ENCODE data around the gene TINAGL1.

TINAGL1 gene

GRCh38 chr1:31614414-31615005 lies 38.2 kb downstream of the TINAGL1 start:
- ATAC-seq (replicated peaks; ENCODE audit: extremely low read depth, poor library complexity, severe bottlenecking): no peak
- Mint-ChIP-seq H3K4me1 (peaks cover 7% of the 10 kb centered on the region), H3K27me3 (peaks cover 38% of the 10 kb centered on the region), H3K9me3 (no peaks in the 10 kb centered on the region), H3K27ac (ENCODE audit: low read depth) (no peak overlapping the region), H3K36me3 (ENCODE audit: insufficient read depth) (no peaks in the 10 kb centered on the region), H3K4me3 (no peak overlapping the region)
- DNase-seq (ENCODE audit: low spot score in 2 of 2): no peak

GRCh38 chr1:31615414-31615813 lies 39.1 kb downstream of the TINAGL1 start:
- Mint-ChIP-seq H3K4me3 (no peak overlapping the region), H3K27ac (ENCODE audit: low read depth) (no peak overlapping the region), H3K4me1 (peaks cover 7% of the 10 kb centered on the region), H3K9me3 (no peaks in the 10 kb centered on the region), H3K36me3 (ENCODE audit: insufficient read depth) (no peaks in the 10 kb centered on the region), H3K27me3 (peaks cover 44% of the 10 kb centered on the region)
- ATAC-seq (replicated peaks; ENCODE audit: extremely low read depth, poor library complexity, severe bottlenecking) (no peak), DNase-seq (ENCODE audit: low spot score in 2 of 2) (no peak)

- DNase-seq (ENCODE audit: low spot score in 2 of 2): no peak
- H3K27me3 Mint-ChIP-seq: peaks cover 44% of the 10 kb centered on the region
- H3K4me3 Mint-ChIP-seq: no peak overlapping the region
- H3K9me3 Mint-ChIP-seq: no peaks in the 10 kb centered on the region
- no peak overlapping the region for H3K27ac Mint-ChIP-seq (ENCODE audit: low read depth)
- peaks cover 7% of the 10 kb centered on the region for H3K4me1 Mint-ChIP-seq
- no peak for ATAC-seq (replicated peaks; ENCODE audit: extremely low read depth, poor library complexity, severe bottlenecking)
- H3K36me3 Mint-ChIP-seq (ENCODE audit: insufficient read depth): no peaks in the 10 kb centered on the region
Observed at GRCh38 chr1:31615939-31616338, 39.6 kb downstream of the TINAGL1 start.

DNA sequence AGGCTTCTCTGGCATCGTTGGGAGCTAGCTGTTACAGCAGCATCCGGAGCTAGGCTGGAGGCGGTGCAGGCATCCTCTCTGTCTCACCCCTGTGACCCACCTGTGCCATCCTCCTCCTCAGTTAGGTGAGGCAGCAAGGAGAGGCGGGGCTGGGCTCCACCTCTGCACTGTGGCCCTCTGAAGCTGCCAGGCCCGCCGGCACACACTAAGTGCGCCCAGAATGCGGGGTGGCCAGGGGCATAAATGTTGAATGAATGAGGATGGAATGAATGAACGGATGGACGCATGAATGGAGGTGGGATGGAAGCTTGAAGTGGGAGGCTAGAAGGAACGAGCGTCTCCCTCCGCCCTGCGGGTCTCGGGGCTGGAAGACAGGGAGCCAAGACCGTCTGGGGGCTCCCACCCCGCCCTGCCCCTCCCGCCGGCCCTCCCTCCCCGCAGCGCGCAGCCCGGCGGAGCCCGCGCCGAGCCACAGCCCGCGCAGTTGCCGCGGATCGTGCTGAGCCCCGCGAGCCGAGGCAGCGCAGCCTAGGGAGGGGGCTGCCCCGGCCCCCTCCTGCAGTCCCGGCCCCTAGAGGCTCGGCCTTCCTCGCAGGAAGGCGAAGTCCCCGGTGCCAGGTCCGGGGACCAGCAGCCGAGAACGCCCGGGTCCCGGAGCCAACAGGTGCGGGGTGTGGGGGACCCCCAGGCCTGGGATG lies 41.1 kb downstream of the TINAGL1 start, which contains the start of gene HCRTR1:
TSS of gene HCRTR1 (plus strand) at position 472 of the 698 bp plus-strand sequence. CDS start 1,504 bp downstream, outside the sequence.
- DNase-seq (ENCODE audit: low spot score in 2 of 2) (no peak), ATAC-seq (replicated peaks; ENCODE audit: extremely low read depth, poor library complexity, severe bottlenecking) (no peak)
- Mint-ChIP-seq H3K27ac (ENCODE audit: low read depth) (no peak within 1 kb of the TSS), H3K9me3 (no peaks in the 10 kb centered on the region), H3K27me3 (peaks cover 44% of the 10 kb centered on the region), H3K36me3 (ENCODE audit: insufficient read depth) (peaks cover 3% of the 10 kb centered on the region), H3K4me1 (peaks cover 7% of the 10 kb centered on the region), H3K4me3 (peak within 1 kb of the TSS; percentile 70)

DNA sequence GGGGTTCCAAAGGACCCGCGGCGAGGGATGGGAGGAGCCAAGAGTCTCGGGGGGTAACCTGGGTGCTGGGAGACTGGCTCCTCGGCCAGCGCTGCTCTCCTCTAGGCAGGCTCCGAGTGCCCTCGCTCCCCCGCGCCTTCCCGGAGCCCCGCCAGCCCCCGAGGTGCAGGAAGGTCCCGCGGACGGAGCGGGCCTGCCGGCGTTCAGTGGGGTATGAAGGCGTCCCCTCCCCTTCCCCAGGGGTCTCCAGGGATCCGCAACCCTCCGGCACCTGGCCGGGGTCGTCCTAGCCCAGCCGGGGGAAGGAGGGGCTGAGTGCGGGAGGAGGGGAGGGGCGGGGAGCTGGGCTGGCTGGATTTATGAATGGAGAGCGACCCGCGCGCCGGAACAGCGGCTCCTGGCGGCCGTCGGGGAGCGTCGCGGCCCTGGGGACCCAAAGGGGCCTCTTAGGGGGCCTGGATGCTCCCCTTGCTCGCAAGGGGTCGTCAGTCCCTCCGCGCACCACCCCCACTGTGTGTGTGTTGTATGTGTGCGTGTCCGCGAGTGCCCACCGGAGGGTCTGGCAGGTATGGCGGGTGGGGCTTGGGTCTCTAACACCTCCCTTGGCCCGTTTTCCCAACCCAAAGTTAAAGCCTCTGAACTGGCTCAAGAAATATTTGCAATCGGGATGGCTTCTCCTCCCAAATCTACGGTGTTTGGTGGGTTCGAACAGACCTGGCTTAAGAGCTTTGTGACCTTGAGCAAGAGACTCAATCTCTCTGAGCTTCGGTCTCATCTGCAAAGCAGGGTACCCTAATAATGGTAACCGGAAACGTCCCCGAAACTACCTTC lies 41.8 kb downstream of the TINAGL1 start:
- Mint-ChIP-seq H3K36me3 (ENCODE audit: insufficient read depth) (peaks cover 4% of the 10 kb centered on the region), H3K27me3 (peaks cover 44% of the 10 kb centered on the region), H3K9me3 (no peaks in the 10 kb centered on the region), H3K4me1 (peaks cover 7% of the 10 kb centered on the region), H3K4me3 (peak overlapping the region; percentile 70), H3K27ac (ENCODE audit: low read depth) (no peak overlapping the region)
- ATAC-seq (replicated peaks; ENCODE audit: extremely low read depth, poor library complexity, severe bottlenecking) (no peak), DNase-seq (ENCODE audit: low spot score in 2 of 2) (peak in 1 of 2 donors; percentile 30)

DNA sequence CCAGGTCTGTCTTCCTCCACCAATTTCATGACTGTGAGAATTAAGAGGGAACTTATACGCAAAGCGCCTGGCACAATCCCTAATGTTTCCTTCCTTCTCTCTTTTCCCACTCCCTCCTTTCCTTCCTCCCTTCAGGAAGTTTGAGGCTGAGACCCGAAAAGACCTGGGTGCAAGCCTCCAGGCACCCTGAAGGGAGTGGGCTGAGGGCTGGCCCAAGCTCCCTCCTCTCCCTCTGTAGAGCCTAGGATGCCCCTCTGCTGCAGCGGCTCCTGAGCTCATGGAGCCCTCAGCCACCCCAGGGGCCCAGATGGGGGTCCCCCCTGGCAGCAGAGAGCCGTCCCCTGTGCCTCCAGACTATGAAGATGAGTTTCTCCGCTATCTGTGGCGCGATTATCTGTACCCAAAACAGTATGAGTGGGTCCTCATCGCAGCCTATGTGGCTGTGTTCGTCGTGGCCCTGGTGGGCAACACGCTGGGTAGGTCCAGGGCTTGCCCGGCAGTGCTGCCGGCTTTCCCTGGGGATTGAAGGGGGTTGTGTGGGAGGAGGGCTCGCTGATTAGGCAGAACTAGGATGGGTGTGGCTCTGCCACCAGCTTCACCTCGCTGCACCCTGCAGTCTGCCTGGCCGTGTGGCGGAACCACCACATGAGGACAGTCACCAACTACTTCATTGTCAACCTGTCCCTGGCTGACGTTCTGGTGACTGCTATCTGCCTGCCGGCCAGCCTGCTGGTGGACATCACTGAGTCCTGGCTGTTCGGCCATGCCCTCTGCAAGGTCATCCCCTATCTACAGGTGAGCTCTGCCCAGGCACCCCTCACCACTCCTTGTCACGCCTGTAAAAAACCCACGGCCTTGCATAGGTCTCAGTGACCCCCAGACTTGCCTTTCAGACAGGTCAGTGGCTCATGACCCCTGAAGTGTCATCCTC lies 42.9 kb downstream of the TINAGL1 start:
- peaks cover 7% of the 10 kb centered on the region for H3K4me1 Mint-ChIP-seq
- H3K4me3 Mint-ChIP-seq: peak overlapping the region; percentile 42
- peaks cover 4% of the 10 kb centered on the region for H3K36me3 Mint-ChIP-seq (ENCODE audit: insufficient read depth)
- H3K9me3 Mint-ChIP-seq: no peaks in the 10 kb centered on the region
- peaks cover 44% of the 10 kb centered on the region for H3K27me3 Mint-ChIP-seq
- no peak for ATAC-seq (replicated peaks; ENCODE audit: extremely low read depth, poor library complexity, severe bottlenecking)
- no peak overlapping the region for H3K27ac Mint-ChIP-seq (ENCODE audit: low read depth)
- no peak for DNase-seq (ENCODE audit: low spot score in 2 of 2)

DNA sequence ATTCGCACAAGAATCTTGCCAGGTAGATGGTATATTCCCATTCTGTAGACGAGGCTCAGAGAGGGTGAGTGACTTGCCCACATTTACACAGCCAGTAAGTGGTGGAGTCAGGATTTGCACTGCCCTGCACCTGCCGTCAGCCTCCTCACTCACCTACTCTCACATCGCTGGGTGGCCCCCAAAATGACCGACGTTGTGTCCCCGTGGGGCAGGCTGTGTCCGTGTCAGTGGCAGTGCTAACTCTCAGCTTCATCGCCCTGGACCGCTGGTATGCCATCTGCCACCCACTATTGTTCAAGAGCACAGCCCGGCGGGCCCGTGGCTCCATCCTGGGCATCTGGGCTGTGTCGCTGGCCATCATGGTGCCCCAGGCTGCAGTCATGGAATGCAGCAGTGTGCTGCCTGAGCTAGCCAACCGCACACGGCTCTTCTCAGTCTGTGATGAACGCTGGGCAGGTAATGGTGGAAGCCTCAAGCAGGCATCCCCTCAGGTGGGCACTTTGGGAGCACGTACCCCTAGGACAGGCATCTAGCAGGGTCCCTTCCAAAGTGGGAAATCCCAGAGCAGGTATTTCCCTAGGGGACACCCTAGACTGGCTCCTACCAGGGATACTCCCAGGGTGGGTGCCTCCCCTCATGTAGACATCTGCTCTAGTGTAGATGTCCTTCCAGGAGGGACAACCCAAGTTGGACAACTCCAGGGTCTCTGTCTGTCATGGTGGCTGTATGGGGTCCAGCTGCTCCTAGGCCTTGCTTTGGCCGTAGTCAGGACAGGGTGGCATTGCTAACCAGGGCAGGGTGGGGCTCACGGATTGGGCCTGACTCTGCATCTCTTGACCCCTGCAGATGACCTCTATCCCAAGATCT lies 44.5 kb downstream of the TINAGL1 start:
- Mint-ChIP-seq H3K27ac (ENCODE audit: low read depth) (no peak overlapping the region), H3K36me3 (ENCODE audit: insufficient read depth) (peaks cover 4% of the 10 kb centered on the region), H3K4me1 (peaks cover 7% of the 10 kb centered on the region), H3K4me3 (no peak overlapping the region), H3K27me3 (peaks cover 37% of the 10 kb centered on the region), H3K9me3 (no peaks in the 10 kb centered on the region)
- DNase-seq (ENCODE audit: low spot score in 2 of 2): no peak
- no peak for ATAC-seq (replicated peaks; ENCODE audit: extremely low read depth, poor library complexity, severe bottlenecking)

GRCh38 chr1:31621498-31621820 lies 45.1 kb downstream of the TINAGL1 start:
- Mint-ChIP-seq H3K9me3 (no peaks in the 10 kb centered on the region), H3K4me3 (no peak overlapping the region), H3K36me3 (ENCODE audit: insufficient read depth) (peaks cover 4% of the 10 kb centered on the region), H3K4me1 (peaks cover 7% of the 10 kb centered on the region), H3K27me3 (peaks cover 31% of the 10 kb centered on the region), H3K27ac (ENCODE audit: low read depth) (no peak overlapping the region)
- ATAC-seq (replicated peaks; ENCODE audit: extremely low read depth, poor library complexity, severe bottlenecking) (no peak), DNase-seq (ENCODE audit: low spot score in 2 of 2) (no peak)

DNA sequence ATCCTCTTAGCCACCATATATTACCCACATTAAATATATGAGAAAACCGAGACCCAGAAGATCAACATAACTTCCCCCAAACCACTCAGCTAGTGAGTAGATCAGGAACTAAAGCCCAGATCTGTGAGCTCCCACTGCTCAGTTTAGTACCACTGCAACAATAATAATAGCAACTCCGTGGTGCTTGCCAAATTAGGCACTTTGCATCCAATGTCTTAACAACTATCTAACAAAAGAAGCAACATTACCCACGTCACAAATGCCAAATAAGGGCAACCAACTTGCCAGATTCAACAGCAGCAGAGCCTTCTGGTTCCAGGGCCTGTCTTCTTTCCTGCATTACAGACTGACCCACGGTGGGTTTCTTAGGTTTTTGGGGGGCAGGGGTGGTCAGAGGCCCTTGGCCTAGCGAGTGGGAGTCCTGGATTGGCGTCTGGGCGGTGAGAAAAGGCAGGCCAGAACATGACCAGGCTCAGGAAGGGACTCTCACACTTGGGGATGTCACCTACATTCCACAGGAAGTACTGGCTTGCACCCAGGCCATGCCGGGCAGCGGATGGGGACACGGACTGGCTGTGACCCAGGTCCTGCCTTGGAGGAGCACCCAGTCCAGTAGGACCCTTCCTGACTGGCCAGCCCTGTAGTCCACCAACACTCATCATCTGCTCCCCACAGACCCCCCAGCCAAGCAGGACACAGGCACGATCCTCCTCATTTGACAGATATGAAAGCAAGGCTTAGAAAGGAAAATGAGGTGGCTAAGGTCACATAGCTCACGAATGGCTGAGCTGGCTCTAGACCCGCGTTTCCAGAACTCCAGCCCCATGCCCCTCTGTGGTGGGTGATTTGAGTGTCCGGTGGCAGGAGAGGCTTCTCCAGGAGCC lies 45.8 kb downstream of the TINAGL1 start:
- DNase-seq (ENCODE audit: low spot score in 2 of 2) (no peak), ATAC-seq (replicated peaks; ENCODE audit: extremely low read depth, poor library complexity, severe bottlenecking) (no peak)
- Mint-ChIP-seq H3K4me1 (peaks cover 5% of the 10 kb centered on the region), H3K9me3 (no peaks in the 10 kb centered on the region), H3K27ac (ENCODE audit: low read depth) (no peak overlapping the region), H3K27me3 (peaks cover 24% of the 10 kb centered on the region), H3K4me3 (no peak overlapping the region), H3K36me3 (ENCODE audit: insufficient read depth) (peaks cover 4% of the 10 kb centered on the region)

DNA sequence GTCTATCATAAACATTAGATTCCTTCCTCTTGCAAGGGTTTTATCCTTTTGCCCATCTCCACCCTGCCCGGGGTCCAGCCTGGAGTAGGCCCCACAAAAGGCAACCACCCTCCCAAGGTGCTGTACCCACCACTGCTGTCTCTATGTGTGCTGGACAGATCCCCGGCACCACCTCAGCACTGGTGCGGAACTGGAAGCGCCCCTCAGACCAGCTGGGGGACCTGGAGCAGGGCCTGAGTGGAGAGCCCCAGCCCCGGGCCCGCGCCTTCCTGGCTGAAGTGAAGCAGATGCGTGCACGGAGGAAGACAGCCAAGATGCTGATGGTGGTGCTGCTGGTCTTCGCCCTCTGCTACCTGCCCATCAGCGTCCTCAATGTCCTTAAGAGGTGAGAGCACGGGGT lies 47.0 kb downstream of the TINAGL1 start:
- H3K36me3 Mint-ChIP-seq (ENCODE audit: insufficient read depth): peaks cover 8% of the 10 kb centered on the region
- no peaks in the 10 kb centered on the region for H3K4me1 Mint-ChIP-seq
- peaks cover 17% of the 10 kb centered on the region for H3K27me3 Mint-ChIP-seq
- H3K27ac Mint-ChIP-seq (ENCODE audit: low read depth): no peak overlapping the region
- H3K9me3 Mint-ChIP-seq: no peaks in the 10 kb centered on the region
- H3K4me3 Mint-ChIP-seq: no peak overlapping the region
- ATAC-seq (replicated peaks; ENCODE audit: extremely low read depth, poor library complexity, severe bottlenecking) (no peak), DNase-seq (ENCODE audit: low spot score in 2 of 2) (no peak)

GRCh38 chr1:31624309-31624708 lies 48.0 kb downstream of the TINAGL1 start:
- peaks cover 8% of the 10 kb centered on the region for H3K27me3 Mint-ChIP-seq
- ATAC-seq (replicated peaks; ENCODE audit: extremely low read depth, poor library complexity, severe bottlenecking): no peak
- DNase-seq (ENCODE audit: low spot score in 2 of 2): no peak
- H3K4me3 Mint-ChIP-seq: no peak overlapping the region
- no peaks in the 10 kb centered on the region for H3K4me1 Mint-ChIP-seq
- H3K36me3 Mint-ChIP-seq (ENCODE audit: insufficient read depth): peaks cover 14% of the 10 kb centered on the region
- no peak overlapping the region for H3K27ac Mint-ChIP-seq (ENCODE audit: low read depth)
- H3K9me3 Mint-ChIP-seq: no peaks in the 10 kb centered on the region
